B cell (primary cell): Measurements from ENCODE around the gene HEXIM1. TPM values are rescaled to one million over a fixed set of nuclear protein-coding genes. Genes with fewer than 3 reads are reported as not detected.

Source experiments
- ATAC-seq: fragments of 200-7000 bp; cut with Tn5 transposase; one replicate; pipeline ENCODE4 v1.10.0; 2021; ENCODE audit warnings: low read depth, mild to moderate bottlenecking, moderate number of reproducible peaks, moderate library complexity
- CTCF ChIA-PET: fragments of 350-600 bp; sonication (Branson Sonifier 250); formaldehyde crosslinking; loops from one replicate; lab custom pipeline; 2021; ENCODE audit warnings: antibody characterized with exemption, inconsistent platforms; lab: Charles Lee
- POLR2A ChIA-PET: fragments of 350-600 bp; sonication (Branson Sonifier 250); formaldehyde crosslinking; loops from one replicate; lab custom pipeline; 2021; ENCODE audit warnings: antibody characterized with exemption; lab: Charles Lee
- DNase-seq: peaks from one replicate; pipeline ENCODE4 v3.0.0; 2013
- H2AFZ ChIP-seq: 2 replicates; pipeline ENCODE4 v1.6.1; 2012; ENCODE audit warnings: mild to moderate bottlenecking, low read depth, low read length; ENCODE audit not compliant: insufficient read depth, poor library complexity, severe bottlenecking
- H3K27ac ChIP-seq, 2 donors: 1 replicate in 1 of 2; 2 replicates in 1 of 2; pipeline ENCODE4 v1.5.1; 2012 to 2013; ENCODE audit warnings: low read length in 2 of 2, mild to moderate bottlenecking in 2 of 2, moderate library complexity in 1 of 2
- H3K27me3 ChIP-seq, 4 experiments: fragments of 200-600 bp in 1 of 4; sonication (generic) in 1 of 4; replicated peaks in 1 of 4; 1 replicate in 2 of 4; 2 replicates in 2 of 4; pipeline versions ENCODE4 v1.6.1 to v1.7.0; 2013 to 2016; ENCODE audit warnings: low read length in 3 of 4, mild to moderate bottlenecking in 2 of 4, mixed read lengths in 1 of 4, moderate library complexity in 1 of 4; ENCODE audit not compliant: insufficient read depth in 4 of 4, control insufficient read depth in 3 of 4; ENCODE audit errors: control extremely low read depth in 1 of 4
- H3K36me3 ChIP-seq, 2 experiments: replicated peaks in 1 of 2; 1 replicate in 1 of 2; 2 replicates in 1 of 2; pipeline versions ENCODE4 v1.6.1 to v1.7.1; 2013; ENCODE audit warnings: low read length in 1 of 2; ENCODE audit not compliant: insufficient read depth in 2 of 2, control insufficient read depth in 1 of 2; ENCODE audit errors: control extremely low read depth in 1 of 2, extremely low read depth in 1 of 2
- H3K4me1 ChIP-seq, 2 donors: fragments of 200-600 bp in 1 of 2; sonication (generic) in 1 of 2; 1 replicate in 1 of 2; 2 replicates in 1 of 2; pipeline versions ENCODE4 v1.5.1 to v1.6.1; 2013 to 2017; ENCODE audit warnings: low read length in 2 of 2; ENCODE audit not compliant: control insufficient read depth in 2 of 2, insufficient read depth in 2 of 2
- H3K4me2 ChIP-seq: replicated peaks from 2 replicates; pipeline ENCODE3; 2012; ENCODE audit warnings: mild to moderate bottlenecking, low read depth, low read length; ENCODE audit not compliant: poor library complexity, severe bottlenecking
- H3K4me3 ChIP-seq, 5 experiments: fragments of 200-600 bp in 1 of 5; sonication (generic) in 1 of 5; 1 replicate in 3 of 5; 2 replicates in 2 of 5; pipeline versions ENCODE4 v1.5.1 to v1.7.0; 2011 to 2016; ENCODE audit warnings: low read length in 4 of 5, mild to moderate bottlenecking in 4 of 5, low read depth in 2 of 5, control low read depth in 1 of 5, moderate library complexity in 1 of 5; ENCODE audit not compliant: insufficient read depth in 1 of 5; ENCODE audit errors: control extremely low read depth in 1 of 5, extremely low read depth in 1 of 5
- H3K79me2 ChIP-seq: fragments of 200-600 bp; sonication (generic); one replicate; pipeline ENCODE4 v1.6.0; 2016; ENCODE audit warnings: low read length; ENCODE audit not compliant: control insufficient read depth, insufficient read depth
- H3K9ac ChIP-seq: fragments of 200-600 bp; sonication (generic); 2 replicates; pipeline ENCODE4 v1.6.1; 2017; ENCODE audit warnings: mild to moderate bottlenecking, low read length, moderate library complexity
- H3K9me3 ChIP-seq, 3 donors: one replicate each; pipeline versions ENCODE4 v1.6.1 to v1.7.1; 2013; ENCODE audit warnings: low read length in 2 of 3; ENCODE audit not compliant: control insufficient read depth in 2 of 3, insufficient read depth in 1 of 3; ENCODE audit errors: control extremely low read depth in 1 of 3
- H4K20me1 ChIP-seq: 2 replicates; pipeline ENCODE4 v1.6.0; 2012; ENCODE audit warnings: mild to moderate bottlenecking, low read length; ENCODE audit not compliant: insufficient read depth, control insufficient read depth, poor library complexity, severe bottlenecking
- H3K27ac Mint-ChIP-seq: one replicate; pipeline ENCODE4 v1.8.0; 2021; ENCODE audit warnings: mixed read lengths
- H3K27me3 Mint-ChIP-seq: one replicate; pipeline ENCODE4 v1.8.0; 2021; ENCODE audit warnings: mixed read lengths
- H3K4me1 Mint-ChIP-seq: one replicate; pipeline ENCODE4 v1.8.0; 2021; ENCODE audit warnings: mixed read lengths
- H3K4me3 Mint-ChIP-seq: one replicate; pipeline ENCODE4 v1.8.0; 2021; ENCODE audit warnings: mixed read lengths
- H3K9me3 Mint-ChIP-seq: one replicate; pipeline ENCODE4 v1.8.0; 2022; ENCODE audit warnings: mixed read lengths; ENCODE audit not compliant: insufficient read depth
- CTCF ChIP-seq: fragments of 200-600 bp; IDR thresholded peaks from one replicate; pipeline ENCODE4 v1.8.0; 2022; ENCODE audit warnings: antibody characterized with exemption, mild to moderate bottlenecking
- EZH2 ChIP-seq: IDR thresholded peaks from 2 replicates; pipeline ENCODE4 v1.6.1; 2012; ENCODE audit warnings: borderline replicate concordance, low read depth, mild to moderate bottlenecking, moderate library complexity, low read length; ENCODE audit not compliant: insufficient read depth, poor library complexity, severe bottlenecking
- WGBS: methylation state at CpG from one replicate; pipeline ENCODE4 v1.1.5; 2013; ENCODE audit warnings: missing lambda C conversion rate; ENCODE audit not compliant: insufficient coverage; 5-methylcytosine and 5-hydroxymethylcytosine counted together
- intact Hi-C: fragments of 100-400 bp; cut with micrococcal nuclease; formaldehyde crosslinking; loops from one replicate; pipeline ENCODE4 v1.10.0; 2022
- polyA plus RNA-seq: library from polyadenylated mRNA; depleted of rRNA; stranded (reverse); fragments of >200 nt; gene quantifications from 2 replicates; pipeline ENCODE4 v1.2.3, GENCODE V29; 2012
- total RNA-seq, 2 donors: library from RNA; stranded (reverse); fragments of 120-200 nt in 1 of 2; gene quantifications; 1 replicate in 1 of 2; 2 replicates in 1 of 2; pipeline versions ENCODE4 v1.2.3 to v1.2.4, GENCODE V29; 2013 to 2022

HEXIM1 gene
- total and polyA plus RNA-seq, 2 donors (not counting 1 experiment from before 2014, with no cell fraction given) = 23.7 to 48.9 TPM

GRCh38 chr17:45146592-45146889 is 1.7 kb upstream of the HEXIM1 start:
- WGBS = 95% methylated on average over 4 of the region's 4 CpGs
- Histone ChIP-seq H3K27ac (peak overlapping the region in 1 of 2 donors; percentile 97), H3K9ac (peak overlapping the region; percentile 97), H3K4me1 (peaks cover 37 to 68% of the 10 kb centered on the region in 2 donors), H3K36me3 (no peaks in the 10 kb centered on the region), H3K4me2 (peak overlapping the region; percentile 90), H2AFZ (peak overlapping the region; percentile 85), H3K4me3 (peak overlapping the region; percentile 12 to 89 (median 71)), H3K79me2 (peaks cover 28% of the 10 kb centered on the region), H3K27me3 (no peaks in the 10 kb centered on the region), H4K20me1 (peaks cover 8% of the 10 kb centered on the region), H3K9me3 (peaks cover 0 to 3% (median 0%) of the 10 kb centered on the region in 3 donors)
- ChIA-PET POLR2A (interaction anchor here (0.7 to 1.5 kb wide), 2 partner anchors 9 to 11 kb away, joined by 3 to 9 read pairs; partner anchors contain the start of gene ACBD4), CTCF (interaction anchor here (0.6 to 3.2 kb wide), 3 partner anchors 11 to 371 kb away, joined by 3 to 36 read pairs (median 3); partner anchors contain the start of gene ACBD4)
- H3K27me3 Mint-ChIP-seq = no peaks in the 10 kb centered on the region
- ATAC-seq = no peak
- intact Hi-C loops = loop anchor here (5.0 kb wide), 1 partner anchor 1139 kb away; no protein-coding TSS in a partner anchor
- H3K4me3 Mint-ChIP-seq = peak overlapping the region; percentile 91
- peaks cover 59% of the 10 kb centered on the region for H3K4me1 Mint-ChIP-seq
- H3K9me3 Mint-ChIP-seq = no peaks in the 10 kb centered on the region
- TF ChIP-seq CTCF (no peak), EZH2 (no peak)
- H3K27ac Mint-ChIP-seq = peak overlapping the region; percentile 99
- DNase-seq = no peak

- TF ChIP-seq EZH2 = no peak
- no peak for TF ChIP-seq CTCF
- Histone ChIP-seq H3K79me2 (peaks cover 32% of the 10 kb centered on the region), H3K4me2 (peak overlapping the region; percentile 90), H3K36me3 (no peaks in the 10 kb centered on the region), H4K20me1 (peaks cover 13% of the 10 kb centered on the region), H2AFZ (peak overlapping the region; percentile 85), H3K27me3 (no peaks in the 10 kb centered on the region), H3K9ac (peak overlapping the region; percentile 97), H3K4me3 (peak overlapping the region; percentile 69 to 99 (median 72)), H3K27ac (peak overlapping the region; percentile 97 to 98), H3K4me1 (peaks cover 40 to 73% of the 10 kb centered on the region in 2 donors), H3K9me3 (peaks cover 0 to 3% (median 0%) of the 10 kb centered on the region in 3 donors)
- DNase-seq (no peak), ATAC-seq (peak; percentile 3)
- ChIA-PET POLR2A (interaction anchor here (0.6 to 6.6 kb wide), 6 partner anchors 11 to 114 kb away, joined by 4 to 246 read pairs (median 16); partner anchors contain the start of genes ACBD4 and HEXIM2), CTCF (interaction anchor here (1.3 to 7.5 kb wide), 5 partner anchors 11 to 79 kb away, joined by 5 to 242 read pairs (median 167); partner anchors contain the start of genes ACBD4, HEXIM2 and PLCD3)
- intact Hi-C loops = loop anchor here (5.0 kb wide), 1 partner anchor 1140 kb away; no protein-coding TSS in a partner anchor
- peaks cover 63% of the 10 kb centered on the region for H3K4me1 Mint-ChIP-seq
- H3K9me3 Mint-ChIP-seq = no peaks in the 10 kb centered on the region
- no peaks in the 10 kb centered on the region for H3K27me3 Mint-ChIP-seq
- H3K27ac Mint-ChIP-seq = peak overlapping the region; percentile 99
- H3K4me3 Mint-ChIP-seq = peak overlapping the region; percentile 91
- 13% methylated on average over 27 of the region's 29 CpGs for WGBS
Measured at GRCh38 chr17:45146890-45147580, 1.2 kb upstream of the HEXIM1 start.
